ENCODE data around the gene CROCC.

The CROCC gene

DNA sequence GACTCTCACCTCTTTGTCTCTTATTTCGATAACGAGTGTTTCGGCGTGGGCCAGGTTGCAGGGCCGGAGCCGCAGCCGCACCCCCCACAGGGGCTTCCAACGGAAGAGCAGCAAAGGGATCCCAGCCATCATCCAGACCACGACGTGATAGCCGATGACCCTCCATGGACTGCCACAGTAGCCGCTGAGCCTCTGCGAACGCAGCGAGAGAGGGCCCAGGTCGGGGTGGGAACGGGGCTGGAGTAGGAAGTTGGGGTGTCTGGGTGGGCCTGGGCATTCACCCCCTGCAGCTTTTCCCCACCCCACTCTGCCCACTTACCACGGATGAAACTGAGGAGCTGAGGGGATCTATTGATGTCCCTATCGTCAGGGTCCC, 83.6 kb downstream of the CROCC start:
- FAIRE-seq (no peak), DNase-seq (ENCODE audit: insufficient read length, low spot score) (no peak)

DNA sequence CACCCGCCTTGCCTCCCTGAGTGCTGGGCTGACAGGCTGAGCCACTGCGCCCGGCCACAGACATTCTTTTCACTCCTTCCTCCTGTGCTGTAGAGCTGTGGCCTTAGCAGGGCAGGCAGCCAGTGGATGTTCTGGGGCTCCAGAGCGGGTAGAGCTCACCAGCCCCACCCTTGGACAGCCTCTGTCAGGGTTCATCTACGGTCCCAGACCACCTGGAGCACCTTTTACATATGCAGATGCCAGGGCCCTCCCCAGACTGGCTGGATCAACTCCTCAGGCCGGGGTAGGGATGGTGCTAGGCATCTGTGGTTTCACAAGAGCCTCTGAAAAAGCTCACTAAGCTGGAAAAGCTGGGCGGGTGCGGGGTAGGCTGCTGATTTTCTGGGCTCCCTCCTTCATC, 85.4 kb downstream of the CROCC start:
- DNase-seq (ENCODE audit: insufficient read length, low spot score): no peak
- no peak for FAIRE-seq

DNA sequence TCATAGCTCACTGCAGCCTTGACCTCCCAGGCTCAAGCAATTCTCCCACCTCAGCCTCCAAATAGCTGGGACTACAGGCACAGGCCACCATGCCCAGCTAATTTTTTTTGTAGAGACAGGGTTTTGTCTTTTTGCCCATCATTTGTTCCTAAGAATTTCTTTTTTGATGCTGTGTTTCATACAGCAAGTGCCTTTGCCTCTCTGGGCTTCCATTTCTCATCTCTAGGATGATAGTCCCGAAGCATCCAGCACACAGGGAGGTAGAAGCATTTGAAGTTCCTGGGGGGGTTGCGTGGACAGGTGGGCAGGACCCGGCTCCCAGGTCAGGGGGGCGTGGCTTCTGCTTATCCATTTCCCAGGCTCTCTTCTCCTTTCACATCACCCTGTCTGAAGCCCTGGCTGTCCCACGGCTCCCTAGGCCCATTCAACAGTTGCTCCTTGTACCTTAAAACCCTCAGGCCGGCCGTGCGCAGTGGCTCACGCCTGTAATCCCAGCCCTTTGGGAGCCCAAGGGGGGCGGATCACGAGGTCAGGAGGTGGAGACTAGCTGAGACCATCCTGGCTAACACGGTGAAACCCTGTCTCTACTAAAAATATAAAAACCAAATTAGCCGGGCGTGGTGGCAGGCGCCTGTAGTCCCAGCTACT, 86.6 kb downstream of the CROCC start:
- FAIRE-seq: no peak
- DNase-seq (ENCODE audit: insufficient read length, low spot score): no peak

DNA sequence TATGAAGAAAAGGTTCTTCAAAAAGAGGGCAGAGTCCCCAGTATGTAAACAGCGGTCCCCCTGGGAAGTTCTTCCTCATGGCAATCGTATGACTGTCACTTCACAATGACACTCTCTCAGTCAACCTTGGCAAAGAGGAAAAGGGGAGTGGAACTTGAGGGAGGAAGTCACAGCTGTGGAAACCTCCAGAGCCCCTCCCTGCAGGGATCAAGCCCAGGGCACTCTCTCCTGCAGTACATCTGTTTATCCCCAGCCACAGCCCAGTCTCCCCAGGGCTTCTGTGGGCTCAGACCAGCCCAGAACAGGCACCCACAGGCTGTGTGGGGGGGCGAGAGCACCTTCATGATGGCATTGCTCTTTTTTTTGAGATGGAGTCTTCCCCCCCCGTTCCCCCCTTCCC, 88.0 kb downstream of the CROCC start:
- FAIRE-seq (no peak), DNase-seq (ENCODE audit: insufficient read length, low spot score) (no peak)

DNA sequence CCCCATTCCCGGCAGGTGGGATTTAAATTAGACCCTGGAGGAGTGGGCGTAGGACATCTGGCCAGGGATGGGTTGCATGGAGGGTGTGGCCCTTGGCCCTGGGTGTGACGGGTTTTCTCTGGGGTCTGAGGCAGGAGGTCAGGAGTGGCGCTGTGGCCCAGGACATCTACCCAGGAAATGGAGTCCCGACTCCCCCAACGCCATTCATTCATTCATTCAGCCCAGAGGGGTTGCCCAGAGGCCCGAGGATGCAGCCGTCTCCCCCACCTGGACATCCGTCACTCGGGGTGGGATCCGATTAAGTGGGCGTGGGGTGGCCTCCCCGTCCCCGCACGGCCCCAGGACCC, 89.3 kb downstream of the CROCC start:
- FAIRE-seq: no peak
- no peak for DNase-seq (ENCODE audit: insufficient read length, low spot score)

DNA sequence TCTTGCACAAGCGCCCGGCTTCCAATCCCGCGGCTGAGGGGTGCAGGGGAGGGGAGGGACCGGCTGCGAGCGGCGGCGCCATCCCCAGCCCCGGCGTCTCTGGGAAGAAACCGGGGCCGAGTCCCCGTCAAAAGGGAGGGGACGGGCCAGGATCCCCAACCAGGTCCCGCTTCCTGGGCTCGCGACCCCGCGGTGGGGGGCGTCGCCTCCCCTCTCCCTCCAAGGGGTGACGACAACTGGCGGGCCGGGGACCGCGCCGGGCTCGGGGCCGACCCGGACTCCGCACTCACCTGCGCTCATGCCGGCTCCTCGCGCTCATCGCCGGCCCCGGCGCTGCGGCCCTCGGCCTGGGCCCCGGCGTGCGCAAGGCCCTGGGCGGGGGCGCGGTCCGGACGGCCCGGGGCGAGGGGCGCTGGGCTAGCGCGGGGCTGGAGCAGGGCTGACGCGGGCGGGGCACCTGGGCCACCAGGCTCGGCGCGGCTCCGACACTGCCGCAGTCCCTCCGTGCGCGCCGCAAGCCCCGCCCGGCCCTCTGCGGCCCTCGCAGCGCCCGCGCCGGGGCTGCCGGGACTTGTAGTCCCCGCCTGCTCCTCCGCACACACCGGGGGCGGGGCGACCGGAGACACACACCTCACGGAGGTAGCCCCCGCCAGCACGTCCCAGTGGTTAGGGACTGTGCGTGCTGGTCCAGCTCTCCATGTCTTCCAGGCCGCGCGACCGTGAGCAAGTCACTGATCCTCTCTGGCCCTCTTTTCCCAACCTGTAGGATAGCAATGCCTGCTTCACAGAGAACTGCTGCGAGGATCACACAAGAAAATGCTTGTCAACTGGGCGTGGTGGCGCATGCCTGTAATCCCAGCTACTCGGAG, 89.9 kb downstream of the CROCC start, which contains the start of gene ATP13A2:
Gene ATP13A2 (minus strand): TSS at position 490 of the 869 bp plus-strand sequence. CDS start 190 bp downstream, at position 300.
- DNase-seq (ENCODE audit: insufficient read length, low spot score) (peak; percentile 77), FAIRE-seq (peak; percentile 60)

DNA sequence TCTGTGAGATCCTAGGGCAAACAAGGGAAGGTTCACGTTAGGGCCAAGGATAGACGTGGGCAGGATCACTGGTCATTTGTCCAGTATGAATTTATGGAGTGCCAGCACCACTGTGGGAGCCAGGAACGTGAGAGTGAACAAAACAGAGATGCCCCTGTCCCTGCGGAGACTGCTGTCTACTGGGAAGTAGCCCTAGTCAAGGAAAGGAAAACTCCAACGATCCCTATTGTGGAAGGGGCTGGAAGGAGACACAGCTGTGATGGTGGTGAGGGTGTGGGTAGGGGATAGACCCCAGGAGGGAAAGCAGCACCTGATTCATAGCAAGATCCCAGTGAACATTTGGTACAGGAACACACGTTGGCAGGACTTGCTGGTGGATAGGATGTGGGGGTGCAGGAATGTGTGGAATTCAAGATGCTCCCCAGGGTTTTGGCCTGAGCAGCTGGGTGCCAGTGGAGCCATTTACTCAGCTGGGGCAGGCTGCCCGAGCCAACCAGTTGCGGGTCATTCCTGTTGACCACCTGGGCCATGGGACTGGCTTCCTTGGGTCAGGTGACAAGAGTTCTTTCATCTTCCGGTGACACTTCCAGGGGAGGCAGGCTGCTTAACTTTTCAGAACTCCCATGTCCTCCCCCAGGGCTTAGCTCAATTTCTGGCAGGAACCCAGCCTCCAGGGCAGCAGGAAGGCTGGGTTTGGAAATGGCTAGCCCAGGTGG, 91.2 kb downstream of the CROCC start:
- peak; percentile 32 for DNase-seq (ENCODE audit: insufficient read length, low spot score)
- FAIRE-seq: no peak

DNA sequence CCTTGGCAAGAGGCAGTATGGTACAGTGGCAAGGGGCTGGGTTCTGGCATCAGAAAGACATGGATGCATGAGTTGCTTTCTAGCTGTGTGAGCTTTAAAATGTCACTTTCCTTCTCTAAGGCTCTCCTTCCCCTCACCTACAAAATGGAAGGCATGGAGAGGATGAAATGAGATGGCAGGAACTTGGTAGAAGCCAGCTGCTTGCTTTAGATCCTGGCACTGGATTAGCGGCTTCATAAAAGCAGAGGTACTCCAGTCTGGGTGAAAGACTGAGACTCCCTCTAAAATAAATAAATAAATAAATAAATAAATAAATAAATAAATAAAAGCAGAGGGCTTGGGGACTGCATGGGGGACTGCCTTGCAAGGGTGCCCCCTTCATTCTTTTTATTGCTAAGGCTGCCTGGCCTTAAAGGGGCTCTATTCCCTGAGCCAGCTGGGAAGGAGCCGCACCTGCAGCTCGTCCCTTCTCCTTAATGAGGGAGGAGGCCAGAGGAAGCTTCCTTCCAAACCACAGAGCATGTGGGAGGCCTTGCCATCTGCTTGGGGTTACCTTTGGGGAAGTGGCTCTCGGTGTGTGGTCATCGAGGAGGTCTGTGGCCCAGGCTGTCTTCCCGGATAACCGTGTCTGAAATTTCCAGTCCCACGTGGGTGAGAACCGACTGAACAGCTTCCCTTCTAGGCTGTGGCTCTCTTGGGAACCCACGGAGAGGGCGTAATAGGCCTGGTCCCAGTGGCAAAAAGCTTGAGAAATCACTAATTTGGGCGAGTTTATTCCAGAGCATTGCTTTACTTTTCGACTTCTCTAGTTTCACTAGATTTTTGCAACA, 92.0 kb downstream of the CROCC start:
- no peak for DNase-seq (ENCODE audit: insufficient read length, low spot score)
- FAIRE-seq: no peak

DNA sequence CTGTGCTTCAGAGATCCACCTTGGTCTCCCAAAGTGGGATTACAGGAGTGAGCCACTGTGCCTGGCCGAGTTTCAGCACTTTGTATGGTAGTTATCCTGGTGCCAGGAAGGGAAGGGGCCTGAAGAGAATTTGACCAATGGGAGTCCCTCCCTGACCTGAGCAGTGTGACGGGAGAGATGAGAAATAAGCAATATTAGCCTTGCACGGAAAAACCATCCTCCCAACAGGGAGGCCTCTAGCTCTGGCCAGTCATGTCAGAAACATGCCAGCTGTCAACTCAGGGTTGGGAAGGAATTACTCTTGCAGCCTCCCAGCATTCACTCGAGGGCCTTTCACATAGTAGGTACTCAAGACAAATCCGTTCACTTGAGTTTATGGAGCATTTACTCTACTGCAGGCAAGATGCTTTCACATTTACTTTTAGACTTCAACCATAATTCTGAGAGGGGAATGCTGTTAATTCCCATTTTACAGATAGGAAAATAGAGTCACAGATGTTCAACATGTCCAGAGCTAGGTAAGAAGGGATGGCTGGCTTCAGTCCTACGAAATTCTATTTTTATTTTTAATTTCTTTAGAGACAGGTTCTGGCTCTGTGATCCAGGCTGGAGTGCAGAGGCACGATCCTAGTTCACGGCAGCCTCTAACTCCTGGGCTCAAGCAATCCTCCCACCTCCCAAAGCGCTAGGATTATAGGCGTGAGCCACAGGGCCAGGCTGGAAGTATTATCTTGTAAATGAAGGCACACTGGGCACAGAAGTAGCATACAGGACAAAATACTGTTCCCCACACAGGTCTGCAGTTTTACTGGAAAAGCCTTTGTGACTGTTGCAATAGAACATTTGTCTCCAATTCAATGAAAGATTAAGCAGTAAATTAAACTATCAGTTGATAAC, 93.2 kb downstream of the CROCC start:
- FAIRE-seq: no peak
- no peak for DNase-seq (ENCODE audit: insufficient read length, low spot score)

DNA sequence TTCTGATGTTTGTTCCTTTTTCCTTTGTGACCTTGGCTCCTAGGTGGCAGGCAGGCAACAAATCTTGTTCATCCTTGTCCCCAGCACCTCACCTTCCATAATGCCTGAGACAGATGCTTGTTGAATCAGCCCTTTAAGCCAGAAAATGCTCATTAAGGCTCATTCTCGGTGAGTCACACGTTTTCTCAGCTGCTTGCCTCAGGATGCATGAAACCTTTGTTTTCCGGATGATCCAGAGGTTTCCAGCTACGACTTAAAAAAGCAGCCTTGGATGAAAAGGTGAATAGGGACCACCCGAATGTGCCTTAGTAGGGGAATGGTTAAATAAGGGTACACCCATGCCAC, 94.6 kb downstream of the CROCC start:
- DNase-seq (ENCODE audit: insufficient read length, low spot score) (peak; percentile 24), FAIRE-seq (no peak)

DNA sequence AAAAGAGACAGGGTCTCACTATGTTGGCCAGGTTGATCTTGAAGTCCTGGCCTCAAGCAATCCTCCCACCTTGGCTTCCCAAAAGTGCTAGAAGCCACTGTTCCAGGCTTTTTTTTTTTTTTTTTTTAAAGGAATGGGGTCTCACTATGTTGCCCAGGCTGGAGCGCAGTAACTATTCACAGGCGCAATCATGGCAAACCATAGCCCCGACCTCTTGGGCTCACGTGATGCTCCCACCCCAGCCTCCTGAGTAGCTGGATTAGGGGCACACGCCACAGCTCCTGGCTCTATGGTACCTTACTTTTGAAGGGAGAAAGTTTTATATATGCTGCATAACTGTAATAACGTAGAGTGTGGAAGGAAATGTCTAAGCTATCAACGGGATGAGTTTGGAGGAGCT, 95.7 kb downstream of the CROCC start:
- FAIRE-seq (no peak), DNase-seq (ENCODE audit: insufficient read length, low spot score) (no peak)

DNA sequence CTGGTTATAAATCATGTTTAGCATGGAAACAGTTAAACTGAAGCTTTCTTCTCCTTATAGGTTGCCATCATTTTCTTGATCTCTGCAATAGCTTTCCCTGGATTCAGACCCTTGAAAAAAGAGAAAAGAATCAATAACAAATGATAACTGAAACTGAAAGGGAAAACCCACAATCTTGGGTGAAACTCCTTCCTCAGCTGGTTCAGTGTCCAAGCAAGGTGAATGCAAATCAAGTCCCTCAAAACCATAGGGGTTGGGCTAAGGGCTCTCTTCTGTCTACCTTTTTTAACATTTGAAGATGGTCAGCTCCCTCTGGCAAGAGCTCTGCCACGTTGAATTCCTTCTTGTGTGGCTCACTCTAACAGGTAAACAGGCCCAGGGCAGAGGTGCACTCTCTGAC, 97.1 kb downstream of the CROCC start:
- DNase-seq (ENCODE audit: insufficient read length, low spot score): no peak
- FAIRE-seq: no peak

DNA sequence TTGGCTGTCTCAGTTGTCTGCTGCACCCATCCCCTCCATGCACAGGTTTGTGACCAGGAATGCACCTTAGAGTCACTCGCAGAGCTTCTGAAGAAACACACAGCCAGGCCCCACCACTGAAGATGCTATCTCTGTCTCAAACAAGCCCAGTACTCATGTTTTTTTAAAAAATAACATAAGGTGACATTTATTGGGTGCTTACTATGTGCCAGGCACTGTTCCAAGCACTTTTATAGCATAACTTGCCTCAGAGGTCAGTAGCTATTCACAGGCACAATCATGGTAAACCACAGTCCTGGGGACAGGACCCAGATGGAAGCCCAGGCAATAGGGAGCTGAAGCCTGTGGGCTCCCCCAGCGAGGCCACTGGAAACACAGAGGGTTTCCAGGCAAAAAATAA, 98.8 kb downstream of the CROCC start:
- FAIRE-seq: no peak
- no peak for DNase-seq (ENCODE audit: insufficient read length, low spot score)

DNA sequence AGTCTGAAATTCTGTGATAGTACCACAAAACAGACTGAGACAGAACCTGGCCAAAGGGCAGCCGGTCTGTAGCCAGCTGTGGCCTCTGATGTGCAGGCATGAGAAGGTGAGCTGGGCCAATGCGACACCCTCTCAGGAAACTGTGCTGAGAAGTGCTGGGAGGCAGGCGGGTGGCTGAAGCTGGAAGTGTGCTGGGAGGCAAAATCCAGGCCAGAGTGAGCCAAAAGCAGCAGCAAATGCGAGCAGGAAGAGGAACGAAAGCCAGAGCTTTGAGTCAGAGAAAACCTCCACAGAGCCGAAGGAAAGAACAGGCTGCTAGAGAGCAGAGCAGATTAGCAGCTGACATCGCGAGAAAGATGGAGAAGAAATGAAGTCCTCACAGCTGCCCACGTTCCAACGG, 100.2 kb downstream of the CROCC start:
- DNase-seq (ENCODE audit: insufficient read length, low spot score): no peak
- FAIRE-seq: no peak
